ENCODE data around the gene MESD.

DNA sequence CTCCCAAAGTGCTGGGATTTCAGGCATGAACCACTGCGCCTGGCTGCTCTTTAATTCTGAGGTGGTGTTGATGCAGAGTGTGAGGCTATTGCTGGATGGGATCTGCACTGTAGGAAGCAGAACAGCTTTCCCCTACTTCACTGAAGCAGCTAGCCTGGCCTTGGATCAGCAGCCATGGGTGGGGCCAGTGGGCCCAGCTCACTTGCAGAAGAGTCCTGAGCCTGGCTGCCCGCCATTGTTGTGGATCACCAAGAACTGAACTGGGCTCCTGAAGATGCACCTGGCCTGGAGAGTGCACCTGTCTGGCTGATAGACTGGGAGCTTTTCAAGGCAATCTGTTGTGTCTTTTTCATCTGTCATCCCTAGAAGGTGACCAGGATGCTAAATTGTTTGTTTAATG lies 23.0 kb upstream of the MESD start:
- TF ChIP-seq POLR2A (IDR thresholded peaks at IDR 0.05) = no peak
- TF ChIP-seq, protein P1, sequence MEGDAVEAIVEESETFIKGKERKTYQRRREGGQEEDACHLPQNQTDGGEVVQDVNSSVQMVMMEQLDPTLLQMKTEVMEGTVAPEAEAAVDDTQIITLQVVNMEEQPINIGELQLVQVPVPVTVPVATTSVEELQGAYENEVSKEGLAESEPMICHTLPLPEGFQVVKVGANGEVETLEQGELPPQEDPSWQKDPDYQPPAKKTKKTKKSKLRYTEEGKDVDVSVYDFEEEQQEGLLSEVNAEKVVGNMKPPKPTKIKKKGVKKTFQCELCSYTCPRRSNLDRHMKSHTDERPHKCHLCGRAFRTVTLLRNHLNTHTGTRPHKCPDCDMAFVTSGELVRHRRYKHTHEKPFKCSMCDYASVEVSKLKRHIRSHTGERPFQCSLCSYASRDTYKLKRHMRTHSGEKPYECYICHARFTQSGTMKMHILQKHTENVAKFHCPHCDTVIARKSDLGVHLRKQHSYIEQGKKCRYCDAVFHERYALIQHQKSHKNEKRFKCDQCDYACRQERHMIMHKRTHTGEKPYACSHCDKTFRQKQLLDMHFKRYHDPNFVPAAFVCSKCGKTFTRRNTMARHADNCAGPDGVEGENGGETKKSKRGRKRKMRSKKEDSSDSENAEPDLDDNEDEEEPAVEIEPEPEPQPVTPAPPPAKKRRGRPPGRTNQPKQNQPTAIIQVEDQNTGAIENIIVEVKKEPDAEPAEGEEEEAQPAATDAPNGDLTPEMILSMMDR (IDR thresholded peaks at IDR 0.05) = no peak

Measured in Peyer's patch (tissue), 4 donors.